NT2/D1 (cell line): ENCODE results near the gene LOXL1.

Experiments used
- DNase-seq: peaks from one replicate; pipeline ENCODE4 v3.0.0-alpha.2; 2011; ENCODE audit warnings: low read depth, low spot score
- H3K27me3 ChIP-seq: 2 replicates; pipeline ENCODE4 v1.6.0; 2011; ENCODE audit warnings: mild to moderate bottlenecking; ENCODE audit not compliant: insufficient read length, insufficient read depth
- H3K36me3 ChIP-seq: 2 replicates; pipeline ENCODE4 v1.6.1; 2011; ENCODE audit warnings: mild to moderate bottlenecking, low read length, mixed read lengths; ENCODE audit not compliant: insufficient read depth, insufficient read length
- H3K4me1 ChIP-seq: 2 replicates; pipeline ENCODE4 v1.5.1; 2011; ENCODE audit not compliant: insufficient read depth, insufficient read length
- H3K4me3 ChIP-seq: 2 replicates; pipeline ENCODE4 v1.5.1; 2011; ENCODE audit warnings: low read depth; ENCODE audit not compliant: insufficient read length
- H3K9ac ChIP-seq: 2 replicates; pipeline ENCODE4 v1.6.0; 2011; ENCODE audit warnings: low read depth; ENCODE audit not compliant: insufficient read length
- H3K9me3 ChIP-seq: 2 replicates; pipeline ENCODE4 v1.5.1; 2011; ENCODE audit warnings: mild to moderate bottlenecking, low read length; ENCODE audit not compliant: insufficient read depth
- SUZ12 ChIP-seq: IDR thresholded peaks from 2 replicates; pipeline ENCODE4 v1.6.1; 2011; ENCODE audit not compliant: insufficient read length, insufficient read depth; ENCODE audit errors: extremely low read depth
- YY1 ChIP-seq: IDR thresholded peaks from 2 replicates; pipeline ENCODE4 v1.6.1; 2011; ENCODE audit not compliant: insufficient read length, insufficient read depth
- ZNF274 ChIP-seq: IDR thresholded peaks from 2 replicates; pipeline ENCODE4 v1.6.1; 2011; ENCODE audit warnings: mild to moderate bottlenecking, low read depth, low read length

The LOXL1 gene

GRCh38 chr15:73901126-73901810, 25.0 kb upstream of the LOXL1 start:
- Histone ChIP-seq H3K4me3 (no peak overlapping the region), H3K4me1 (peaks cover 7% of the 10 kb centered on the region), H3K36me3 (no peaks in the 10 kb centered on the region), H3K27me3 (no peaks in the 10 kb centered on the region), H3K9ac (no peak overlapping the region), H3K9me3 (peaks cover 12% of the 10 kb centered on the region; the same call in 1 of the 2 replicates)
- no peak for DNase-seq
- TF ChIP-seq SUZ12 (no peak), ZNF274 (no peak), YY1 (no peak)

GRCh38 chr15:73902121-73903020, 23.9 kb upstream of the LOXL1 start:
- TF ChIP-seq YY1 (no peak), SUZ12 (no peak), ZNF274 (no peak)
- Histone ChIP-seq H3K9ac (no peak overlapping the region), H3K4me3 (no peak overlapping the region), H3K36me3 (no peaks in the 10 kb centered on the region), H3K4me1 (peaks cover 7% of the 10 kb centered on the region), H3K9me3 (peaks cover 12% of the 10 kb centered on the region; the same call in 1 of the 2 replicates), H3K27me3 (no peaks in the 10 kb centered on the region)
- DNase-seq = no peak

- Histone ChIP-seq H3K4me3 (no peak overlapping the region), H3K9me3 (peaks cover 12% of the 10 kb centered on the region; the same call in 1 of the 2 replicates), H3K27me3 (no peaks in the 10 kb centered on the region), H3K9ac (no peak overlapping the region), H3K4me1 (no peaks in the 10 kb centered on the region), H3K36me3 (no peaks in the 10 kb centered on the region)
- TF ChIP-seq SUZ12 (no peak), YY1 (no peak), ZNF274 (no peak)
- DNase-seq = no peak
Measured at GRCh38 chr15:73904026-73904815, 22.0 kb upstream of the LOXL1 start.

GRCh38 chr15:73905225-73905827, 20.9 kb upstream of the LOXL1 start:
- no peaks in the 10 kb centered on the region for H3K36me3 ChIP-seq
- H3K4me3 ChIP-seq = no peak overlapping the region
- TF ChIP-seq YY1 = no peak
- TF ChIP-seq ZNF274 = no peak
- TF ChIP-seq SUZ12 = no peak

GRCh38 chr15:73906346-73907034, 19.8 kb upstream of the LOXL1 start:
- Histone ChIP-seq H3K4me3 (no peak overlapping the region), H3K4me1 (no peaks in the 10 kb centered on the region), H3K36me3 (no peaks in the 10 kb centered on the region), H3K27me3 (no peaks in the 10 kb centered on the region), H3K9me3 (peaks cover 12% of the 10 kb centered on the region; the same call in 1 of the 2 replicates), H3K9ac (no peak overlapping the region)
- DNase-seq = no peak
- no peak for TF ChIP-seq SUZ12
- TF ChIP-seq ZNF274 = no peak
- TF ChIP-seq YY1 = no peak

More at GRCh38 chr15:73905225-73905827, 20.9 kb upstream of the LOXL1 start:
- Histone ChIP-seq H3K4me1 (no peaks in the 10 kb centered on the region), H3K27me3 (no peaks in the 10 kb centered on the region), H3K9ac (no peak overlapping the region), H3K9me3 (peaks cover 12% of the 10 kb centered on the region; the same call in 1 of the 2 replicates)
- DNase-seq = no peak

GRCh38 chr15:73907035-73907408, 19.2 kb upstream of the LOXL1 start:
- DNase-seq = no peak
- no peak for TF ChIP-seq SUZ12
- no peak for TF ChIP-seq YY1
- no peak for TF ChIP-seq ZNF274
- Histone ChIP-seq H3K4me1 (no peaks in the 10 kb centered on the region), H3K36me3 (peaks cover 4% of the 10 kb centered on the region), H3K9ac (no peak overlapping the region), H3K27me3 (no peaks in the 10 kb centered on the region), H3K4me3 (no peak overlapping the region), H3K9me3 (peaks cover 12% of the 10 kb centered on the region; the same call in 1 of the 2 replicates)
